Measurements from ENCODE around the gene IGFBP6. TPM values are rescaled to one million over a fixed set of nuclear protein-coding genes. Genes with fewer than 3 reads are reported as not detected.
"Not testable (repeated sequence)": the region's sequence is repeated elsewhere in the genome, so short reads cannot be mapped to it uniquely, and the experiment has no call there.

Gene IGFBP6
- total RNA-seq, 2 experiments from 2014 or later = 1.3 to 2.4 TPM

DNA sequence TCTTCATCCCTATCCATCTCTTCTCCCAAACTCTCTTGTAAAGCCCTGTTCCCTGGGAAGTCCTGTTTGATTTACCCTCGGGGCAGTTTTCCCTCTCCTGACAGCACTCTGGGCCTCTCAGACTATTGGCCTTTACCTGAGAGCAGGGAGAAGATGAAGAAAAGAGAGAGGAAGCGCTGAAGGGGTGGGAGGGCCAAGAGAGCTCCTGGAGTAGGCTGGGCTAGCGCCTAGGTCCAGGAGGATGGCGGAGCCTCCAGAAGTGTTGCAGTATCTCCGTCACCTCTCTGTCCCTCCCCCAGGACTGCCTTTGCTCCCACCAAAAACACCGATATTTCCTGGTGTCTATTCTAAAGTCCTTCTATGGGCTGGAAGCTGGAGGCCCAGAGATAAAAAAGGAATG, 5.7 kb upstream of the IGFBP6 start:
- H3K36me3 Mint-ChIP-seq (ENCODE audit: low read depth) = no peaks in the 10 kb centered on the region
- CTCF ChIA-PET = interaction anchor here (1.1 to 1.4 kb wide), 2 partner anchors 15 to 26 kb away, joined by 4 to 6 read pairs; no protein-coding TSS in a partner anchor
- no peak overlapping the region for H3K4me3 Mint-ChIP-seq
- H3K4me1 Mint-ChIP-seq = peaks cover under 1% of the 10 kb centered on the region
- DNase-seq (no peak), ATAC-seq (no peak)
- no peak overlapping the region for H3K27ac Mint-ChIP-seq
- no peaks in the 10 kb centered on the region for H3K9me3 Mint-ChIP-seq (ENCODE audit: low read depth)
- intact Hi-C loops (cut with DNase I, micrococcal nuclease) = no loop called here
- POLR2A ChIA-PET = interaction anchor here (0.7 kb wide), 1 partner anchor 1188 kb away, joined by 3 read pairs; the partner anchor contains the start of gene CBX5
- peaks cover 9% of the 10 kb centered on the region for H3K27me3 Mint-ChIP-seq

DNA sequence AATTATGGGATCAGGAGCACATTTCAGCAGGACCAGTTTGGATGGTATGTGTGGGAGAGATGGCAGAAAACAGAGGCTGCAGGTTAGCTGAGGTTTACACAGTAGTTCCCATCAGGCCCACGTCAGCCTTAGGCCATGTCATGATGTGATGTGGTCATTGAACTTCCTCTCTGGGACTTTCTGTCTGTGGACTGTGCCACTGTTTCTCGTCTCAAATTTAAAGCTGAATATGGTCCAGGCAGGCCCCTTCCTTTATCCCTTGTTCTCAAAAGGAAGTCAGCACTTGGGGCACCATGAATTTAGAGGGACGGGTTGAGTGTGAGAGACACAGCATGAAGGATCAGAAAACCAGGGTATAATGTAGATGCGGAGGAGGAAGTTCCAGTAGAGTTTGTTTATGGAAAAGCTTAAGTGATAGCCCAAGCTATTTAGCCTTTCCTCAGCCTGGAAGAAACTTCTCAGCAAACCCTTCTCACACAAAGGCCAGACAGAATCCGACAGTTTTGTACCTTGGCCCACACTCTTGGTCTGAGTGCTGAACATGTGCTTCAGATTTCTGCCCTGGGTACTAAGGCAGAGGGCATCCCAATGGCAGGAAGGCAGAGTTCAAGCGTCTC, 3.6 kb upstream of the IGFBP6 start:
- H3K27me3 Mint-ChIP-seq = peaks cover 14% of the 10 kb centered on the region
- POLR2A ChIA-PET = no interaction called here

DNA sequence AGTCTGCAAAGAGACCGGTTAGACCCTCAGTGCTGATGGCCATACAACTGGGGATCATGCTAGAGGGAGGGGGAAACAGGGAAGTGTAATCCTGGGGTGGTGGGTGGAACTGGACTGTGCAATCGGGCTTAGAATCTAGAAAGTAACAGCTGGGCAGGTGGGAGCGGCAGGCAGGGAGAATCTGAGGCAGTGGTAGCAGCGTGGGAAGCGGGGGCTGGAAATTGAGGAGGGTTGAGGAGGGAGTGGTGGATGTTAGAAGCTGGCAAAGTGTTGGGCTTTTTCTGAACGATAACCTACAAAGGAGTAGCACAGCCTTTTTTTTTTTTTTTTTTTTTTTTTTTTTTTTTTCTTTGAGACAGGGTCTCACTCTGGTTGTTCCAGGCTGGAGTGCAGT, 3.1 kb upstream of the IGFBP6 start:
- Mint-ChIP-seq H3K27me3 (peaks cover 14% of the 10 kb centered on the region), H3K9me3 (ENCODE audit: low read depth) (no peaks in the 10 kb centered on the region), H3K4me3 (no peak overlapping the region), H3K36me3 (ENCODE audit: low read depth) (no peaks in the 10 kb centered on the region), H3K27ac (no peak overlapping the region), H3K4me1 (peaks cover 21% of the 10 kb centered on the region)
- DNase-seq = no peak
- intact Hi-C loops (cut with DNase I, micrococcal nuclease) = no loop called here
- ChIA-PET CTCF (interaction anchor here (1.0 to 3.4 kb wide), 3 partner anchors 15 to 29 kb away, joined by 4 to 8 read pairs (median 6); partner anchors contain the start of gene SPRYD3), POLR2A (no interaction called here)
- ATAC-seq = no peak

More for the DNA sequence above, 3.6 kb upstream of the IGFBP6 start:
- Mint-ChIP-seq H3K36me3 (ENCODE audit: low read depth) (no peaks in the 10 kb centered on the region), H3K4me3 (no peak overlapping the region), H3K27ac (no peak overlapping the region), H3K9me3 (ENCODE audit: low read depth) (no peaks in the 10 kb centered on the region), H3K4me1 (peaks cover 16% of the 10 kb centered on the region)
- DNase-seq (no peak), ATAC-seq (no peak)
- CTCF ChIA-PET = interaction anchor here (1.0 to 3.4 kb wide), 3 partner anchors 14 to 28 kb away, joined by 4 to 8 read pairs (median 6); partner anchors contain the start of gene SPRYD3
- intact Hi-C loops (cut with DNase I, micrococcal nuclease) = no loop called here

DNA sequence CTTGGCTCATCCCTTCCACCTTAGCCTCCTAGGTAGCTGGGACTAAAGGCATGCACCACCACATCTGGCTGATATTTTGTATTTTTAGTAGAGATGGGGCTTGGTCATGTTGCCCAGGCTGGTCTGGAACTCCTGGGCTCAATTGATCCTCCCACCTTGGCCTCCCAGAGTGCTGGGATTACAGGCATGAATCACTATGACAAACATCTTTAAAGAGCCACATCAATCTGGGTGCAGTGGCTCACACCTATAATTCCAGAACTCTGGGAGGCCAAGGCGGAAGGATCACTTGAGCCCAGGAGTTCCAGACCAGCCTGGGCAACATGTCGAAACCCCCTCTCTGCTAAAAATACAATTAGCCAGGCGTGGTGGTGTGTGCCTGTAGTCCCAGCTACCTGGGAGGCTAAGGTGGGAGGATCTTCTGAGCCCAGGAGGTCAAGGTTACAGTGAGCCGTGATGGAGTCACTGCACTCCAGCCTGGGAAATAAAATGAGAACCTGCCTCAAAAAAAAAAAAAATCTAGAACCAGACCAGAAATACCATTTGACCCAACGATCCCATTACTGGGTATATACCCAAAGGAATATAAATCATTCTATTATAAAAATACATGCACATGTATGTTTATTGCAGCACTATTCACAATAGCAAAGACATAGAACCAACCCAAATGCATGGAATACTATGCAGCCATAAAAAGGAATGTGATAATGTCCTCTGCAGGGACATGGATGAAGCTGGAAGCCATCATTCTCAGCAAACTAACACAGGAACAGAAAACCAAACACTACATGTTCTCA, 2.5 kb upstream of the IGFBP6 start:
- H3K9me3 Mint-ChIP-seq (ENCODE audit: low read depth); intact Hi-C loops (cut with DNase I, micrococcal nuclease); ATAC-seq: not testable (repeated sequence)

DNA sequence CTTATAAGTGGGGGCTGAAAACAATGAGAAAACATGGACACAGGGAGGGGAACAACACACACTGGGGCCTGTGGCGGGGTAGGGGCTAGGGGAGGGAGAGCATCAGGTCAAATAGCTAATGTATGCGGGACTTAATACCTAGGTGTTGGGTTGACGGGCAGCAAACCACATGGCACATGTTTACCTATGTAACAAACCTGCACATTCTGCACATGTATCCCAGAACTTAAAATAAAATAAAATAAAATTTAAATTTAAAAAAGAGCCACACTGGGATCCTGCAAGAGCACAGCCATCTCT, 1.9 kb upstream of the IGFBP6 start:
- CTCF ChIA-PET = interaction anchor here (0.5 to 3.4 kb wide), 5 partner anchors 9 to 250 kb away, joined by 3 to 11 read pairs (median 3); partner anchors contain the start of gene SPRYD3
- POLR2A ChIA-PET = not testable (repeated sequence)

More for the DNA sequence above, 2.5 kb upstream of the IGFBP6 start:
- Mint-ChIP-seq H3K27me3 (peaks cover 14% of the 10 kb centered on the region), H3K4me1 (peaks cover 22% of the 10 kb centered on the region)
- POLR2A ChIA-PET; H3K4me3 Mint-ChIP-seq; H3K36me3 Mint-ChIP-seq (ENCODE audit: low read depth); H3K27ac Mint-ChIP-seq; DNase-seq: not testable (repeated sequence)
- CTCF ChIA-PET = interaction anchor here (0.5 to 3.4 kb wide), 5 partner anchors 8 to 251 kb away, joined by 3 to 11 read pairs (median 6); partner anchors contain the start of gene SPRYD3

DNA sequence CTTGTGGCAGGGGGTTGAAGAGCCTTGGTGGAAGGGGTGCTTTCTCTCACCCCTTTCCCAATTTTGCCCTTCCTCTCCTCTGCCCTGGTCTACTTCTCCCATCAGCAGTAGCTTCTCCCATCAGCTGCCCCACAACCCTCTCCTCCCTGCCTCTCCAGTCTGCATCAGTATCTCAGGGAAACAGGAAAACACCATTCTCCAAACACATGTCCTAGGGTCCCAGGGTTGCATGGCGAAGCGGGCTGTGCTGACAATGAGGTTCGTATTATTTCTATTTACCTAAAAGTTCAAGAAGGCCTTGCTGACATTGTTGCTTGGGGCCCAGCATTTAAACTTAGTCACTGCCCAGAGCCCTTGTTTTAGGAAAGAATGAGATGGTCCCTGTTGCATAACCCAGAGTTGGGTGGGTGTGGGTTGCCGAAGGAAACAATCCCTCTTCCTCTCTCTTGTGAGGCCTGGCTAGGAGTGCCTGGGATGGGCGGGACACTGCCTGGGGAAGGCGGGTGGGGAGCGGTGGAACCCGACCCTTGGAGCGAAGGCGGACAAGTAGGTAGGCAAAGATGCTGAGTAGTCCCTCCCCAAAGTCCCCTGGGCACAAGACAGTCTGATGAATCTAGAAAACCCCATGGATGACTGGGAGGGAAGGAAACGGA, 1.3 kb upstream of the IGFBP6 start:
- peaks cover 22% of the 10 kb centered on the region for H3K4me1 Mint-ChIP-seq
- no peaks in the 10 kb centered on the region for H3K36me3 Mint-ChIP-seq (ENCODE audit: low read depth)
- ChIA-PET CTCF (interaction anchor here (0.5 to 3.4 kb wide), 5 partner anchors 9 to 249 kb away, joined by 3 to 11 read pairs (median 3); partner anchors contain the start of gene SPRYD3), POLR2A (no interaction called here)
- DNase-seq (no peak), ATAC-seq (no peak)
- no peak overlapping the region for H3K27ac Mint-ChIP-seq
- no peaks in the 10 kb centered on the region for H3K9me3 Mint-ChIP-seq (ENCODE audit: low read depth)
- intact Hi-C loops (cut with DNase I, micrococcal nuclease) = no loop called here
- peaks cover 14% of the 10 kb centered on the region for H3K27me3 Mint-ChIP-seq
- H3K4me3 Mint-ChIP-seq = no peak overlapping the region

More for the DNA sequence above, 1.9 kb upstream of the IGFBP6 start:
- DNase-seq; H3K36me3 Mint-ChIP-seq (ENCODE audit: low read depth); H3K27ac Mint-ChIP-seq; ATAC-seq; H3K4me3 Mint-ChIP-seq; H3K9me3 Mint-ChIP-seq (ENCODE audit: low read depth); intact Hi-C loops (cut with DNase I, micrococcal nuclease): not testable (repeated sequence)
- peaks cover 22% of the 10 kb centered on the region for H3K4me1 Mint-ChIP-seq
- peaks cover 14% of the 10 kb centered on the region for H3K27me3 Mint-ChIP-seq

DNA sequence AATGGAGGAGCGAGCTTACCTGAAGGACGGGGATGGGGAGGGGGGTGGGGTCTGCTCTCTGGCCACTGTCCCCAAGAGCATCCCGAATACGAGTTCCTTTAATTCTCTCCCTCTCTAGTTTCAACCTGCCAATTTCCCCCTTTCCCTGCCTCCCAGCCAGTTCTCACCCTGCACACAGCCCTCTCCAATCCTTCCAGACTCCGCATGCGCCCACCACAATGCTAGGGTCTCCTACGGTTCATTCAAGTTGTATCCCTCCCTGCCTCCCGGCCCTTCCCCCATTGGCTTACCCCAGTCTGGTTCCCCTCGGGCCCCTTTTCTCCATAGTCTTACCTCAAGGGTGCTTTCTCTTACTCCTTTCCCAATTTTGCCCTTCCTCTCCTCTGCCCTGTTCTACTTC, 708 bp upstream of the IGFBP6 start:
- Mint-ChIP-seq H3K9me3 (ENCODE audit: low read depth) (no peaks in the 10 kb centered on the region), H3K27ac (no peak overlapping the region), H3K27me3 (peaks cover 14% of the 10 kb centered on the region), H3K4me1 (peaks cover 23% of the 10 kb centered on the region), H3K4me3 (peak overlapping the region; percentile 72), H3K36me3 (ENCODE audit: low read depth) (no peaks in the 10 kb centered on the region)
- intact Hi-C loops (cut with DNase I, micrococcal nuclease) = no loop called here
- ATAC-seq (no peak), DNase-seq (no peak)
- POLR2A ChIA-PET = no interaction called here
- CTCF ChIA-PET = interaction anchor here (1.8 to 7.5 kb wide), 4 partner anchors 19 to 43 kb away, joined by 11 to 277 read pairs (median 35); partner anchors contain the start of gene SPRYD3

DNA sequence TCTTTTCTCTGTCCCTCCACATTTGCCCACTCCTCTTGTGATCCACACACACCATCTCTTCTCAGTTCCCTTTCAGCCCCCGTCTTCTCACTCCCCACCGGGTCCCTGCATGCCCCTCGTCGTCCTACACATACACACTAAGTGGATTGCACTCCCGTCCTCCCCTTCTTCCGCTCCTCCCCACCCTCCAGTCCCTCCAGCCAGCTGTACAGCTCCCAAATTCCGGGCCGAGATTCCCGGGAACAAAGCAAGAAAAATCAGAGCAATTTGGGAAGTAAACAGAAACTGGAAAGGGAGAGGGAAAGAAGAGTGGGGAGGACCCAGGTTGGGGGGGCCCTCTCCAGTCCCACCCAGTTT, 282 bp upstream of the IGFBP6 start:
- Mint-ChIP-seq H3K27ac (peak overlapping the region; percentile 45), H3K4me3 (peak overlapping the region; percentile 72), H3K36me3 (ENCODE audit: low read depth) (no peaks in the 10 kb centered on the region), H3K27me3 (peaks cover 12% of the 10 kb centered on the region), H3K9me3 (ENCODE audit: low read depth) (no peaks in the 10 kb centered on the region), H3K4me1 (peaks cover 25% of the 10 kb centered on the region)
- no peak for ATAC-seq
- intact Hi-C loops (cut with DNase I, micrococcal nuclease) = no loop called here
- no peak for DNase-seq
- CTCF ChIA-PET = interaction anchor here (1.0 to 7.5 kb wide), 6 partner anchors 12 to 818 kb away, joined by 3 to 277 read pairs (median 16); partner anchors contain the start of gene SPRYD3
- POLR2A ChIA-PET = interaction anchor here (2.8 kb wide), 1 partner anchor 17 kb away, joined by 13 read pairs; the partner anchor contains the start of gene SPRYD3

DNA sequence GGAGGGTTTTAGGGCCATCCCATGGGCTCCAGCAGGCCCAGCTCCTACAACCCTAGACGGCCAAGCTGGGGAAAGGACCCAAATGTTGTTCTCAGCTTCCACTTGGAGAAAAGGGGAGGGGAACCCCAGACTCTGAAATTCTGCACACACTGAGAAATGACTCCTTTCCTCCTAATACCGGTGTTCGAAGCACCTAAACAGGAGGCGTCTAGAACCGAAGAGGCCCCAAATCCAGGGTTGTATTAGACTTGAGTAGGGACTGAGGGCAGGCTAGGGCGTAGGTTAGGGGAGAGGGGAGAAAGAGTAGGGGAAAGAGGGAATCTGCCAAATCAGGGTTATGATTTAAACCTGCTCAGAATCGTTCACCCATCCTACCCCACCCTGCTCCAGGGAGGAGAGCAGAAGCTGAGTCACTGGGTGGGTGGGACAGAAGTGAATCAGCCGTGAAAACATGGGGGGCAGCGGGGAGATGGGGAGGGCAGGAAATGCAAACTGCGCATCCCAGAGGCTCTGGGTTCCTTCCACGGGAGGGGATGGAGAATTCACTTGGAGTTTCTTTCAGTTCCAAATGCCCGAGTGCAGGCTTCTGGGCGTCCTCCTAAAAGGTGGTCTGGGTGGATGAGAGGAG, 1.0 kb downstream of the IGFBP6 start:
- peak; percentile 72 for DNase-seq
- peaks cover 37% of the 10 kb centered on the region for H3K4me1 Mint-ChIP-seq
- no peaks in the 10 kb centered on the region for H3K36me3 Mint-ChIP-seq (ENCODE audit: low read depth)
- H3K9me3 Mint-ChIP-seq (ENCODE audit: low read depth) = no peaks in the 10 kb centered on the region
- CTCF ChIA-PET = interaction anchor here (0.6 to 7.5 kb wide), 23 partner anchors 9 to 330 kb away, joined by 3 to 277 read pairs (median 4); partner anchors contain the start of genes AAAS and SPRYD3
- ATAC-seq = peak; percentile 37
- peak overlapping the region; percentile 89 for H3K27ac Mint-ChIP-seq
- peaks cover 12% of the 10 kb centered on the region for H3K27me3 Mint-ChIP-seq
- intact Hi-C loops (cut with DNase I, micrococcal nuclease) = loop anchor here (1.0 kb wide), 1 partner anchor 19 kb away; the partner anchor contains the start of gene SPRYD3 (in 2 of the 2)
- POLR2A ChIA-PET = interaction anchor here (1.1 to 2.8 kb wide), 2 partner anchors 19 to 33 kb away, joined by 3 to 13 read pairs; partner anchors contain the start of gene SPRYD3
- peak overlapping the region; percentile 72 for H3K4me3 Mint-ChIP-seq

DNA sequence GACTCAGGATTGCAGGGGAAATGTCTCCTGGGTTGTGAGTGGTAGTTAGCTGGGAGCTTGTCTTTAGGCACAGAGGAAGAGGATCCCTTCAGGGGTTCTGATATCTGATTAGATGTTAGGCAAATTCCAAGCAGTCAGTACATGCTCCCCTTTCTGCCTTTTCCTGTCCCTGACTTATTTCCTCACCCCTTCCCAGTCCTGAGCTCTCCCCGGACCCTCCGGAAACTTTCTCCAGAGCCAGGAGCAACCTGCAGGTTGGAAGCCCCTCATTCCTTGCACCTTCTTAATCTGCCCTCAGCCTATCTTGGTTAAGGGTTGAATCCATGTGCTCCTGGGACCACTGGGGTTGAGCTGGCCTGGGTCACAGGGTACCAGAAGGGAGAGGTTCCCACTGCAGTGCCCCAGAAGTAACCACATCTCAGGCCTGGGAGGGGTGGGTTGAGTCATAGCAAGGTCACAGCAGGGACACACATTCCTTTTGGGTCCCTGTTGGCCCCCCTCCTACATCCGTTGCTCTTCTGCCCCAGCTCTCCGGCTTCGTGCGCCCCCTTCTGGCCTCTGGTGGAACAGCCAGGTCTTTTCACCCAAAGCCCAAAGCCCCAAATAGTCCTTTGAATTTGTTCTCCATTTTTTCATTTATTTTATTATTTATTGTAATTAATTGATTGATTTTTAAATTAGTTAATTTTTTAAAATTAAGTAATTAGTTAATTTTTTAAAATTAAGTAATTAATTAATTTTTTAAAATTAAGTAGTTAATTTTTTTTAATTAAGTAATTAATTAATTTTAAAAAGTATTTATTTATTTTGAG, 1.8 kb downstream of the IGFBP6 start:
- peak; percentile 59 for ATAC-seq
- intact Hi-C loops (cut with DNase I, micrococcal nuclease) = loop anchor here (1.0 kb wide), 5 partner anchors 33 to 214 kb away; partner anchors contain the start of gene EIF4B (in 1 of the 2)

More for the DNA sequence above, 1.8 kb downstream of the IGFBP6 start:
- peak overlapping the region; percentile 89 for H3K27ac Mint-ChIP-seq
- H3K27me3 Mint-ChIP-seq = peaks cover 12% of the 10 kb centered on the region
- peaks cover 43% of the 10 kb centered on the region for H3K4me1 Mint-ChIP-seq
- peak overlapping the region; percentile 72 for H3K4me3 Mint-ChIP-seq
- ChIA-PET POLR2A (interaction anchor here (1.1 to 2.8 kb wide), 2 partner anchors 19 to 33 kb away, joined by 3 to 13 read pairs; partner anchors contain the start of gene SPRYD3), CTCF (interaction anchor here (0.6 to 7.5 kb wide), 24 partner anchors 8 to 329 kb away, joined by 3 to 277 read pairs (median 3); partner anchors contain the start of genes AAAS and SPRYD3)
- H3K36me3 Mint-ChIP-seq (ENCODE audit: low read depth) = no peaks in the 10 kb centered on the region
- DNase-seq = peak; percentile 95
- no peaks in the 10 kb centered on the region for H3K9me3 Mint-ChIP-seq (ENCODE audit: low read depth)
